SW 1271 (cell line): ENCODE measurements around the gene SOD1.
"Not testable (repeated sequence)": the region's sequence is repeated elsewhere in the genome, so short reads cannot be mapped to it uniquely, and the experiment has no call there.

Source experiments
- DNase-seq, 2 experiments: peaks; one replicate each; lab custom pipeline; 2025; lab: John Stamatoyannopoulos, UW

SOD1 gene

DNA sequence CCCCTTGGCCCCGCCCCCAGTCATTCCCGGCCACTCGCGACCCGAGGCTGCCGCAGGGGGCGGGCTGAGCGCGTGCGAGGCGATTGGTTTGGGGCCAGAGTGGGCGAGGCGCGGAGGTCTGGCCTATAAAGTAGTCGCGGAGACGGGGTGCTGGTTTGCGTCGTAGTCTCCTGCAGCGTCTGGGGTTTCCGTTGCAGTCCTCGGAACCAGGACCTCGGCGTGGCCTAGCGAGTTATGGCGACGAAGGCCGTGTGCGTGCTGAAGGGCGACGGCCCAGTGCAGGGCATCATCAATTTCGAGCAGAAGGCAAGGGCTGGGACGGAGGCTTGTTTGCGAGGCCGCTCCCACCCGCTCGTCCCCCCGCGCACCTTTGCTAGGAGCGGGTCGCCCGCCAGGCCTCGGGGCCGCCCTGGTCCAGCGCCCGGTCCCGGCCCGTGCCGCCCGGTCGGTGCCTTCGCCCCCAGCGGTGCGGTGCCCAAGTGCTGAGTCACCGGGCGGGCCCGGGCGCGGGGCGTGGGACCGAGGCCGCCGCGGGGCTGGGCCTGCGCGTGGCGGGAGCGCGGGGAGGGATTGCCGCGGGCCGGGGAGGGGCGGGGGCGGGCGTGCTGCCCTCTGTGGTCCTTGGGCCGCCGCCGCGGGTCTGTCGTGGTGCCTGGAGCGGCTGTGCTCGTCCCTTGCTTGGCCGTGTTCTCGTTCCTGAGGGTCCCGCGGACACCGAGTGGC is at the start of gene SOD1:
Gene SOD1 (plus strand): TSS at position 158 of the 723 bp plus-strand sequence. CDS start 77 bp downstream, at position 235.
- peak; percentile 61 to 83 for DNase-seq

DNA sequence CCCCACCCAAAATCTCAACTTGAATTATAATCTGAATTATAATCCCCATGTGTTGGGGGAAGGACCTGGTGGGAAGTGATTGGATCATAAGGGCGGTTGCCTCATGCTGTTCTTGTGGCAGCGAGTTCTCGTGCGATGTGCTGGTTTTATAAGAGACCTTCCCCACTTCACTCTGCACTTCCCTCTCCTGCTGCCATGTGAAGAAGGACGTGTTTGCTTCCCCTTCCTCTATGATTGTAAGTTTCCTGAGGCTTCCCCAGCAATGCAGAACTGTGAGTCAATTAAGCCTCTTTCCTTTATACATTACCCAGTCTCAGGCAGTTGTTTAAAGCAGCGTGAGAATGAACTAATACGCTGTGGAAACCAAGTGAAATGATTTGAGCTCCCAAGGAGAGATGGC is 48.0 kb upstream of the SOD1 start:
- DNase-seq: no peak

DNA sequence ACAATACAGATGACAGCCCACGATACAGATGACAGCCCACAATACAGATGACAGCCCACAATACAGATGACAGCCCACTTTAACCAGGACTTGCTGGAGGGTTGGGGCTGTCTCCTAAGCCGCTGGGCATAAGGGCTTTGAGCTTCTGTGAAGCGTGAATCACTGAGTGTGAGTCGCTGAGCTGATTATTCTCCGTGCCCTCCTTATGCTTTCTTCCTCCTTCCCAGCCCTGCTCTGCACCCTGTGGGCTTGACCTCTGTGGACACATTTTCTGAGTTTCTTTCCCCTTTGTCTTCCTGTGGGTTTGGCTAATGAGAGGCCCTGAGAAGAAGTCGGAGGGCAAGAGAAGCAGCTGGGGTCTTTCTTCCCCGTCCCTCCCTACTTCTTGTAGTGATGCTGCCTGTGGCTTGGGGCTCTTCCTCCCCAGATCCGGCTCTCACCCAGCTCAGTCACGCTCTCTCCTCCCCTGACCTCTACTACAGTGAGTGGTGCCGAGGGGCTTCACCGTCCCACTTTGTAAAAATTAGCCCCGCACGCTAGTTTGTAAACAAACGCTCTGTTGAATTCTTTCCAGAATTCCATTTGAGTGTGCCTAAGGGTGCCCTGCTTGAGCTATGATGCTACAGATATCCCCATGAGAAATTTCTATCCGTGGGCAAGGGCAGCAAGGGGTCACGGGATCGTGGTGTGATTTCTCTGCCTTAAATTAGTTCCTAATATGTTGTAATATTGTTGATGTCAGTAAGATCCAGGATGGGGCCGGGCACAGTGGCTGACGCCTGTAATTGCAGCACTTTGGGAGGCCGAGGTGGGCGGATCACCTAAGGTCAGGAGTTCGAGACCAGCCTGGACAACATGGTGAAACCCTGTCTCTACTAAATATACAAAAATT is 46.4 kb upstream of the SOD1 start:
- DNase-seq: no peak

DNA sequence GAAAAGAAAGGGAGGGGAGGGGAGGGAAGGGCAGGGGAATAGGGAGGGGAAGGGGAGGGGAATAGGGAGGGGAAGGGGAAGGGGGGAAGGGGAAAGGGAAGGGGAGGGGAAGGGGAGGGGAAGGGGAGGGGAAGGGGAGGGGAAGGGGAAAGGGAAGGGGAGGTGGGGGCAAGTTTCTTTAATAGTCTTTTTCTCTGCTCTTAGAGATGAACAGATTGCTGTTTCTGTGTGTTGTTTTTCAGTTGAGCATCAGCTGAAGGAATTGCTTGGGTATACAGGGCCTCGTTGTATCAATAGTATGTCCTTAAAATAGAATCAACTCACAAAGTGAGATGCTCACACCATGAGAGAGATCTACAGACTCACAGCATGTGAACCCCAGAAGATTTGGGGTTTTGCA is 44.8 kb upstream of the SOD1 start:
- no peak for DNase-seq

DNA sequence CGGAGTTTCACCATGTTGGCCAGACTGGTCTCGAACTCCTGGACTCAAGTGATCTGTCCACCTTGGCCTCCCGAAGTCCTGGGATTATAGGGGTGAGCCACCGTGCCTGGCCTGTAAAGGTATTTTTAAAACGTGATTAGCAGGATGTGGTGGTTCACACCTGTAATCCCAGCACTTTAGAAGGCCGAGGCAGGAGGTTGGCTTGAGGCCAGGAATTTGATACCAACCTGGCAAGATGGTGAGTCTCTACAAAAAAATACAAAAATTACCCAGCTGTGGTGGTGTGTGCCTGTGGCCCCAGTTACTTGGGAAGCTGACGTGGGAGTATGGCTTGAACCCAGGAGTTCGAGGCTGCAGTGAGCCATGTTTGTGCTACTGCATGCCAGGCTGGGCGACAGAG is 43.3 kb upstream of the SOD1 start:
- no peak for DNase-seq

DNA sequence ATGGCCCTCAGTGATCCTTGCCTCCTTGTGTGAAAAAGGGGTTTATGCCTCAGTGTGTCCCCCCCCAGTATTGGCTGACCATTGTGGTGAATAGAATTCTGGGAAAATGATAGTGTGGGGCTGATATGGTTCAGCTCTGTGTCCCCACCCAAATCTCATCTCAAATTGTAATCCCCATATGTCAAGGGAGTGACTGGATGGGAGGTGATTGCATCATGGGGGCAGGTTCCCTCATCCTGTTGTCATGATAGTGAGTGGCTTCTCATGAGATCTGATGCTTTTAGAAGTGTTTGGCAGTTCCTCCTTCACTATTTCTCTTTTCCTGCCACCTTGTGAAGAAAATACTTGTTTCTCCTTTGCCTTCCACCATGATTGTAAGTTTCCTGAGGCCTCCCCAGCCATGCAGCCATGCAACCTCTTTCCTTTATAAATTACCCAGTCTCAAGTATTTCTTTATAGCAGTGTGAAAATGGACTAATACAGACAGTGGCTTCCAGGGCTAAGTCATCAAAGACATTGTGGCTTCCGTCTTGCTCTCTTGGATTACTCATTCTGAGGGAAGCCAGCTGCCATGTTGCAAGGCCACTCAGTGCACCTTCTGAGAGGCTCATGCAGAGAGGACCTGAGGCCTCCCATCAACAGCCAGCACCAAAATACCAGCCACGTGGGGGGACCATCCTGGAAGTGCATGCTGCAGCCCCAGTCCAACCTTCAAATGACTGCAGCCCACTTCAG is 40.6 kb upstream of the SOD1 start:
- no peak for DNase-seq

DNA sequence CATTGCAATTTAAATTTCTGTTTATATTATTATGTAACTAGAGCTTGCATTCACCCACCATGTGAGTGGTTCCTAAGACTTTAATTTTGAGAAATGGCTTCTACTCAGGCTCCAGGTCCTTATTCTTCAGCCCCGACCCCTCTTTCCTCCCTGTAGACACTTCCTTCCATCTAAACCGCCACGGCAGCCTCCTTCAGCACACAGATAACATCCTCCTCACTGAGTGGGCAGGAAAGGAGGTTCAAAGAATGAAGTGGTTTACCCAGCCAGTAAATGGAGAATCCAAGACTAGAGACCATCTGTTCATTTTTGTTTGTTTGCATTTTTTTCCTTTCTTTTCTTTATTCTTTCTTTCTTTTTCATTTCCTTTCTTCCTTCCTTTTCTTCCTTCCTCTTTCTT is 37.1 kb upstream of the SOD1 start:
- no peak for DNase-seq

DNA sequence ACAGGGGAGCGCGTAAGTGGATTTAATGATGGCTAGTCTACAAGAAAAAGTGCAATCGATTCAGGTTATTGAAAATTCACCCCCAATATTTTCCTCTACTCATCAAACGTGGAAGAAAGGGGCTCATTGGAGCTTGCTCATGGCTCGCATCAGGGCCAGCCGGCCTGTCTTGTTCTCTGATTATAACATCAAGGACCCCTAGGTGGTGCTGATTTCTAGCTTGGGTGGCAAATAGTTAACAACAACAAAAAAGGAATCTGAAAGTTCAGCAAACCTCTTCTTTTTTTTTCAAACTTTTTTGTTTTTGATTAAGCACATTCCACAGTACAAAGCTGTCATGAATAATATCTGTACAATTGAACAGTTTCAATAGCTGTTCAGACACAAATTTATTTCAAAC is 35.8 kb upstream of the SOD1 start:
- DNase-seq: no peak

DNA sequence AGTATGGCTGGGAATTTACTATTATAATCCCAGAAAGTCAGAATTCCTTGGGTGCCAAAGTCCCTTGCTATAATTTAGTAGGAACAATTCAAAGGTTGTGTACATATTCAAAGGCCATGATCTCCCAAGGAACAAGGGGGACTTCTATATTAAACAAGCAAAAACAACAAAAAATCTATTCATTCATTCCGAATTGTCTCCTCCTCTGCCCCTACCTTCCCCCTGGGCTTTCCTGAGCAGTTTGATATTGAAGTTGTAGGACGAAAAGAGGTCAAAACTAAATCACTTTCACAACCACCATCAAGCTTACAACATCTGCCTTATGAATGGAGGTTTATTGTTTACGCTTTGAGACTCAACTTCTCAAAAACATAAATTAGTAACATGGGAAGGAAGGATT is 35.3 kb upstream of the SOD1 start:
- DNase-seq: no peak

DNA sequence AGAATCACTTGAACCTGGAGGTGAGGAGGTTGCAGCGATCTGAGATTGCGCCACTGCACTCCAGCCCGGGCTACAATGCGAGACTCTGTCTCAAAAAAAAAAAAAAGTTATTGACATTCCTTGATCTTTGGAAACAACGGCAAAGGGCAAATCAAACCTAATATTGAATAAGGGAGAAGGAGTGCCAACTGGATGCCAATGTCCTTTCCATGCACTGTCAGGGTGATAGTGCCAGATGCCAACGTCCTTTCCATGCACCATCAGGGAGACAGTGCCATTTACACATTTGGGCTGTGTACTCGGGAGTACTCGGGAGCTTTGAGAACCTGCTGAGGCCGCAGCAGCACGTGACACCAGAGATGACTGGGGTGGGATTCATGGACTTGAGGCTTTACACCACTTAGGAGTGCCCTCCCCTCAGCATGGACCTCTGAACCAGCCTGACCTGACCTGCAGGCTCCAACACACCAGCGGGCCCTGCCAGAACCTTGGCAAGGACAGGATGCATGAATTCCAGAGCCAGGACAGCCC is 34.5 kb upstream of the SOD1 start:
- DNase-seq: no peak

DNA sequence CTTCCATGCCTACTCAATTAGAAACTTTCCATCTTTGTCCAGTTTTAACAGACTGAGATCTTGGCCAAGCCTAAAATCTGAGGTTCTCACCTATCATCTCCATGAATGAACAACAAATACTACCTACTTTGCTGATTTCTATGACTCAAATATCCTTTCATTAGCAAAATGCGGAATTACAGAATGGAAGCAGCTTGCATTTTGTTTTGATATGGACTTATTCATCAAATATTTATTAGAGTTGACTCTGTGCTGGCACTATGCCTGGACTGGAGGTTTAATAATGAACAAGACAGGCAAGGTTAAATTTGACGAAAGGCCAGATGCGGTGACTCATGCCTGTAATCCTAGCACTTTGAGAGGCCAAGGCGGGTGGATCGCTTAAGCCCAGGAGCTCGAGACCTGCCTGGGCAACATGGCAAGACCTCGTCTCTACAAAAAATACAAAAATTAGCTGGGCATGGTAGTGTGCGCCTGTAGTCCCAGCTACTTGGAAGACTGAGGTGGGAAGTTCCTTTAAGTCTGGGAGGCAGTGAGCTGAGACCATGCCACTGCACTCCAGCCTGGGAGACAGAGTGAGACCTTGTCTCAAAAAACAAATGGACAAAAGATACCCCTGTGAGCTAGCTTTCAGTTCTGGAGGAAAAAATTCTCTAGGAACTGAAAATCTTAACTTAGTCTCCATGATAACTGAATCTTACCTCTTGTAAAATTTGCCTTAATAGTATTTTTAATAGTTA is 29.4 kb upstream of the SOD1 start:
- no peak for DNase-seq

DNA sequence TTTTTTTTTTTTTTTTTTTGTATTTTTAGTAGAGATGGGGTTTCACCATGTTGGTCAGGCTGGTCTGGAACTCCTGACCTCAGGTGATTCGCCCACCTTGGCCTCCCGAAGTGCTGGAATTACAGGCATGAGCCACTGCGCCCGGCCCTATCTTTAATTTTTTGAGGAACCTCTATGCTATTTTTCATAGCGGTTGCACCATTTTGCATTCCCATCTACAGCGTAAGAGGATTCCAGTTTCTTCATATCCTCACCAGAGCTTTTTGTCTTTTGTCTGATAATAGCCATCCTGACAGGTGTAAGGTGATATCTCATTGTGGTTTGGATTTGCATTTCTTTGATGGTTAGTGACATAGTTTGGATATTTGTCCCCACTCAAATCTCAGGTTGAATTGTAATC is 27.6 kb upstream of the SOD1 start:
- not testable (repeated sequence) for DNase-seq

DNA sequence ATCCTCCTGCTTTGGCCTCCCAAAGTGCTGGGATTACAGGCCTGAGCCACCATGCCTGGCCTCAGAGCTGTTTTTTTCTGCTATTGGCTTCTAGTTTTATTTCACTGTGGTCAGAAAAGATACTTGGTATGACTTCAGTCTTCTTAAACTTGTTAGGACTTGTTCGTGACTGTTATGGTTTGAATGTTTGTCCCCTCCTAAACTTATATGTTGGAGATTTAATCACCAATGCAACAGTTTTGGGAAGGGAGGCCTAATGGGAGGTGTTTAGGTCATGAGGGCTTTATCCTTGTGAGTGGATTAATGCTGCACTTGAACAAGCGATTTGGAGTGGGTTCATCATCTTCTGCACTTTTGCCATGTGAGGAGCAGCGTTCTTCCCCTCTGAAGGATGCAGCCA is 24.5 kb upstream of the SOD1 start:
- DNase-seq: no peak

DNA sequence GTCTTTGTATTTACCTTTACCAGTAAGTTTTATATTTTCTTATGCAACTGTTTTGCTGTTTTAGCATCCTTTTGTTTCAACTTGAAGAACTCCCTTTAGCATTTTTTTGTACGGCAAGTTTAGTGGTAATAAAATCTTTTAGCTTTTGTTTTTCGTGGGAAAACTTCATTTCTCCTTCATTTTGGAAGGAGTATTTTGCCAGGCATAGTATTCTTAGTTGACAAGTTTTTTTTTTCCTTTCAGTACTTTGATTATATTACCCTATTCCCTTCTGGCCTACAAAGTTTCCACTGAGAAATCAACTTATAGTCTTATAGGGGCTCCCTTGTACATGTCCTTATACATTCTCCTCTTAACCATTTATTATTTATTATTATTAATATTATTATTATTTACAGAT is 22.6 kb upstream of the SOD1 start:
- DNase-seq: no peak

DNA sequence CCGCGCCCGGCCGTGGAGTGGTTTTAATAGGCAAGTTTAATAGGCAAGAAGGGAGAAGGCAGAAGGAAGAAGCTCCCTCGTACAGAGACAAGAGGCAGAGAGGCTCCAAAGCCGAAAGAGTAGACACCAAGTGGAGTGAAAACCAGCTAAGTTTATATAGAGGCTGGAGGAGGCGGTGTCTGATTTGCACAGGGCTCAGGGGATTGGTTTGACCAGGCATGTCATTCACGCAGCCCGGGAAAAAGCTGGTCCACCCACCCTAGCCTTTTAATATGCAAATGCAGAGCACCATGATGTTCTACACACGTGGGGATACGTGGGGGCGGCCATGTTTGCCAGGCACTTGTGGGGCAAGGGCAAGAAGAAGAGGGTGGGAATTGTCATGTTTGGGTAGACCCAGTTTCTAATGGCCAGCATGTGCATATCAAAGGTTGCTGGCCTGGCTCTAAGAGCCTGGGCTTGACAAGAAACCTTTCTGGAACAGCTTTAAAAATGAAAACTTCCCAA is 18.0 kb upstream of the SOD1 start:
- no peak for DNase-seq

DNA sequence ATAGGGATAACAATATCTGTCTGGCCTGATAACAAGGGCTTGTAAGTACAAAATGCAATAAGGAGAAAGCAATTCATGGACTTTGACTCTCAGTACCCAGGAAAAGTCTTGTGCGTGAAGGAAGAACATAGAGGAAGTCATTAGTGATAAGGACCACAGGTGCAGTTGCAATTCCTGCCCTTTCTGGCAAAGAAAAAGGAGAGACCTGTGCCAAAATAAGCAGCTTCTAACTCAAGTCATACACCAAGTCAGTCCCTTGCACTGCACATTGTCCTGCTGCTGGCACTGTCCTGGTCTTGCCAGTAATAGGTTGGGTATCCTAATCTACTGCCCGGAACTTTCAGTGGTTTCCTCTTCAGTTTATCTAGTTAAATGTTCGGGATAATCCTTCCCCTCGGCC is 14.8 kb upstream of the SOD1 start:
- DNase-seq: no peak

DNA sequence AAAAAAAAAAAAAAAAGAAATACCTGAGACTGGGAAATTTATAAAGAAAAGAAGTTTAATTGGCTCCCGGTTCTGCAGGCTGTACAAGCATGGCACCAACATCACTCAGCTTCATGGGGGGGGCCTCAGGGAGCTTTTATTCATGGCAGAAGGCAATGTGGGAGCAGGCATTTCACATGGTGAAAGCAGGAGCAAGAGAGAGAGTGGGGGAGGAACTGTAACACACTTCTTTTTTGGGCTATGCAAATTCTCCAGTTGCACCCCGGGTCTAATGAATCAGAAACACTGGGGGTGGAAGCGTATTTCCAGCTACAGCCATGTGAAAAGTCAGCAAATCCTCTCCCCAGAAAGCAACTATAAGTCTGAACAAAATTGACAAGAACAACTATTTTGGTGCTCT is 11.8 kb upstream of the SOD1 start:
- no peak for DNase-seq

DNA sequence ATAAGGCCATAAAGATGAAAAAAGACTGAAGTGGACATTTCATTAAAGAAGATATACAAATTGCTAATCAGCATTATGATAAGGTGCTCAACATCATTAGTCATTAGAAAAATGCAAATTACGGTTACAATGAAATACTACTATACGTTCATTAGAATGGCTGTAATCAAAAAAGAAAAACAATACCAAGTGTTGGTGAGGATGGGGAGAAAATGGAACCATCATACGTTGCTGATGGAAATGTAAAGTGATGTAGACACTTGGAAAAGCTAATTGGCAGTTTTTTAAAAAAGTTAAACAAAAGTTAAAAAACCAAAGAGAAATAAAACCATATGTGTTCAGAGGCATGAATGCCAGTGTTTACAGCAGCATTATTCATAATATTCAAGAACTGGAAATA is 8.6 kb upstream of the SOD1 start:
- DNase-seq: no peak

DNA sequence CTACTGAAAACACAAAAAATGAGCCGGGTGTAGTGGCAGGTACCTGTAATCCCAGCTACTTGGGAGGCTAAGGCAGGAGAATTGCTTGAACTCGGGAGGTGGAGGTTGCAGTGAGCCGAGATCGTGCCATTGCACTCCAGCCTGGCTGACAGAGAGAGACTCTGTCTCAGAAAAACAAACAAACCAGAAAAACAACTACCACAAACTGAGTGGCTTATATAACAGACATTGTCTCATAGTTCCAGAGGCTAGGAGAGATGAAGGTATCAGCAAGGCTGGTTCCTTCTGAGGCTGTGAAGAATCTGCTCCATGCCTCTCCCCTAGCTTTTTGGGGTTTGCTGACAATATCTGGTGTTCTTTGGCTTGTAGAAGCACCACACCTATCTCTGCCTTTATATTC is 8.0 kb upstream of the SOD1 start:
- not testable (repeated sequence) for DNase-seq

DNA sequence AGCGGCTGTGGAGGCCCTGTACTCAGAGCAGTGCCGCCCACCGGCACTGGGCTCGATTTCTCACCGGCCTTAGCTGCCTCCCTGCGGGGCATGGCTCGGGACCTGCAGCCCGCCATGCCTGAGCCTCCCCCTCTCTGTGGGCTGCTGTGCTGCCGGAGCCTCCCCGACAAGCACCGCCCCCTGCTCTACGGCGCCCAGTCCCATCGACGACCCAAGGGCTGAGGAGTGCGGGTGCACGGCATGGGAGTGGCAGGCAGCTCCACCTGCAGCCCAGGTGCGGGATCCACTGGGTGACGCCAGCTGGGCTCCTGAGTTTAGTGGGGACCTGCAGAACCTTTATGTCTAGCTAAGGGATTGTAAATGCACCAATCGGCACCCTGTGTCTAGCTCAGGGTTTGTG is 5.2 kb upstream of the SOD1 start:
- DNase-seq: no peak

DNA sequence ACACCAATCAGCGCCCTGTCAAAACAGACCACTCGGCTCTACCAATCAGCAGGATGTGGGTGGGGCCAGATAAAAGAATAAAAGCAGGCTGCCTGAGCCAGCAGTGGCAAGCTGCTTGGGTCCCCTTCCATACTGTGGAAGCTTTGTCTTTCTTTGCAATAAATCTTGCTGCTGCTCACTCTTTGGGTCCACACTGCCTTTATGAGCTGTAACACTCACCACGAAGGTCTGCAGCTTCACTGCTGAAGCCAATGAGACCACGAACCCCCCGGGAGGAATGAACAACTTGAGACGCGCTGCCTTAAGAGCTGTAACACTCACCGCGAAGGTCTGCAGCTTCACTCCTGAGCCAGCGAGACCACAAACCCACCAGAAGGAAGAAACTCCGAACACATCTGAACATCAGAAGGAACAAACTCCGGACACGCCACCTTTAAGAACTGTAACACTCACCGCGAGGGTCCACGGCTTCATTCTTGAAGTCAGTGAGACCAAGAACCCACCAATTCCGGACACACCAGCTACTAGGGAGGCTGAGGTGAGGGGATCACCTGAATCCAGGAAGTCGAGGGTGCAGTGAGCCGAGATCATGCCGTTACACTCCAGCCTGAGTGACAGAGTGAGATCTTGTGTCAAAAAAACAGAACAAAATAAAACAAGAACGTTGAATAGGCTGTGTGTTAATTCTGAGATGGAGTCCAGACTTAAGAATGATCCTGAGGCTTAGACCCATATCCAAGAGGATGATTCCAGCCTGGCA is 4.5 kb upstream of the SOD1 start:
- not testable (repeated sequence) for DNase-seq
